Activated CD4-positive, alpha-beta T cell treated with anti-CD3 and anti-CD28 coated beads for 48 hours (primary cell): ENCODE data around the gene TMUB2.

ENCODE experiments used
- DNase-seq: peaks from one replicate; pipeline ENCODE4 v3.0.0-alpha.2; 2020

TMUB2 gene

DNA sequence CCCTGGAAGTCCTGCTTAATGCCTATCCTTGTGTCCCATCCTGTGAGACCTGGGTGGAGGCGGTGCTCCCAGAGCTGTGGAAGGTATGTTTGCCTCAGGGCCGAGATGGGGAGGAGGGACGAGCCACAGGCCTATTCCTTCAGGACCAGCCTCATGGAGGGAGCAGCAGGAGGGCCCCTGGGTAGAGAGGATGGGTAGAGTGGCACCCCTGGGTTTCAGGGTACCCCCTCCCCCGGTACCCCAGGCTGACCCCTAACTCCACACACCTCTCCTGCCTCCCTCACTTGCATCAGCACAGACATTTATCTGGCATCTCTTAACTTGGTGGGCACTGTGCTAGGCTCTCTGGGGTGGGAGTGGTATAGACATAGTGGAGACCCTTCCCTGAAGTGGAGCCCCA, 9.1 kb upstream of the TMUB2 start:
- no peak for DNase-seq

GRCh38 chr17:44178133-44178532, 8.6 kb upstream of the TMUB2 start:
- no peak for DNase-seq

GRCh38 chr17:44183024-44183423, 3.7 kb upstream of the TMUB2 start:
- no peak for DNase-seq

- DNase-seq: no peak
Observed at GRCh38 chr17:44184212-44184810, 2.5 kb upstream of the TMUB2 start.

GRCh38 chr17:44187131-44187899, 543 bp downstream of the TMUB2 start:
- no peak for DNase-seq

DNA sequence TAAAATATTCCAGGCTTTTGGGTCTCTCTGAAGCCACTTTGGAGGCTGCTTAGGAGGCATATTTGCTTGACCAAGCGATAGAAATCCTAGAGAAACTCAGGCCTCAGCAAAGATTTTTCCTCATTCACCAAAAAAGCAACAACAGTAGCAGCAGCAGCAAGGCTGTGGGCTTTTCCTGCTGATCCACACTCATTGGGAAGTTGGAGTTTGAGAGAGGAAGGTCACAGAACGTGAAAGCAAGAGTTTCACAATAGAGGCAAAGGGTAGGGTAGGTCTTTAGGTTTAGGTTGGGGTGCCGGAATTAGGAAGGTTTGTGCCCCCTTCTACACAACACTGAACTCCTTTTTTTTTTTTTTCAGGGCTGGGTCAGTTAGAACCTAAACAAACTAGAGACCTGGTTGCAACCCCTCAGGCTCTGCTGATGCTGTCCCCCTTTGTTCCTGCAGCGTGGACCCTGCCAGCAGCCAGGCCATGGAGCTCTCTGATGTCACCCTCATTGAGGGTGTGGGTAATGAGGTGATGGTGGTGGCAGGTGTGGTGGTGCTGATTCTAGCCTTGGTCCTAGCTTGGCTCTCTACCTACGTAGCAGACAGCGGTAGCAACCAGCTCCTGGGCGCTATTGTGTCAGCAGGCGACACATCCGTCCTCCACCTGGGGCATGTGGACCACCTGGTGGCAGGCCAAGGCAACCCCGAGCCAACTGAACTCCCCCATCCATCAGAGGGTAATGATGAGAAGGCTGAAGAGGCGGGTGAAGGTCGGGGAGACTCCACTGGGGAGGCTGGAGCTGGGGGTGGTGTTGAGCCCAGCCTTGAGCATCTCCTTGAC, 2.0 kb downstream of the TMUB2 start:
- no peak for DNase-seq

DNA sequence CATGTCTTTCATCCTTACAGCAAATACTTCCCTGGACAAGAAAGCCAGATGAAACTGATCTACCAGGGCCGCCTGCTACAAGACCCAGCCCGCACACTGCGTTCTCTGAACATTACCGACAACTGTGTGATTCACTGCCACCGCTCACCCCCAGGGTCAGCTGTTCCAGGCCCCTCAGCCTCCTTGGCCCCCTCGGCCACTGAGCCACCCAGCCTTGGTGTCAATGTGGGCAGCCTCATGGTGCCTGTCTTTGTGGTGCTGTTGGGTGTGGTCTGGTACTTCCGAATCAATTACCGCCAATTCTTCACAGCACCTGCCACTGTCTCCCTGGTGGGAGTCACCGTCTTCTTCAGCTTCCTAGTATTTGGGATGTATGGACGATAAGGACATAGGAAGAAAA, 3.7 kb downstream of the TMUB2 start:
- no peak for DNase-seq

GRCh38 chr17:44191369-44191768, 4.6 kb downstream of the TMUB2 start:
- DNase-seq: no peak

DNA sequence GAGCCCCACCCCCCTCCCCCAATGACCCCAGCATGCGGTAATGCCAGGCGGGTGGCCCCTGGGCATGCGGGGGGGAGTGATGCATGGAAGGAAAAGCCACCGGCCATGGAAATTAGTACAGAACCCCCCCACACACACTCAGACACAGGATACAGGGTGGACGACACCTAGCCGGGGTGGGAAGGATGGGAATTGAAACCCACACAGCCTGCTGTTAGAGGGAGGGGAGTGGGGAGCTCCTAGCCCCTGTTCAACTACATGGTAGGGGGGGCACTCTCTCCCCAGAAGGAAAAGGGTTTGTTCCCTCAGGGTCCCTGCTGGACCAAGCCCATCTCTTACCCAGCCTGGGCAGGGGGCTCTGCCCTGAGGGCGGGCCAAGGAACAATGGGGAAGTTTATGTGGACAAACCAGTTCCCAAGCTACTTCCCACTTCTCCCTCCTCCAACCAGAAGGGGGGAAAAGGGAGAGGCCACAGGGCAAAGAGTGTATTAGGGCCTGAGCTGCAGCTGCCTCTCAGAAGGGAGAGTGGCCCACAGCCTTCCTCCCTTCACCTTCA, 5.2 kb downstream of the TMUB2 start:
- DNase-seq: no peak

DNA sequence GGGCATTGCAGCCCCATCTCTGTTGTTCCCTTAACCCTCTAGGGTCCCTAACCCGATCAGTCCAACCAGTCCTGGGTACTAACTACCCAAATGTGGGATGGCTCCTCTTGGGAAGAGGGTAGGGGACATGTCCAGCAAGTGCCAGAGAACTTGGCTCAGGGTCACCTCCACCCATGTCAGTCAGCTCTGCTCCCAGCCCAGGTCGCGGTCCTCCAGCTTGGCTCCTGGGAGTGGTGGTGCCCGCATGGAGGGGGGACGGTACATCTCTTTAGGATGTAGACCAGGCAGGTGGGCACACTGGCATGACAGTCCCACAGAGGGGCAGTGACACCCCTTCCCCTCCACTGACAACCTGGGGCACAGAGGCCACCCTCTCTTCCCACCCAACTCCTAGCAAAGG, 6.0 kb downstream of the TMUB2 start:
- no peak for DNase-seq

DNA sequence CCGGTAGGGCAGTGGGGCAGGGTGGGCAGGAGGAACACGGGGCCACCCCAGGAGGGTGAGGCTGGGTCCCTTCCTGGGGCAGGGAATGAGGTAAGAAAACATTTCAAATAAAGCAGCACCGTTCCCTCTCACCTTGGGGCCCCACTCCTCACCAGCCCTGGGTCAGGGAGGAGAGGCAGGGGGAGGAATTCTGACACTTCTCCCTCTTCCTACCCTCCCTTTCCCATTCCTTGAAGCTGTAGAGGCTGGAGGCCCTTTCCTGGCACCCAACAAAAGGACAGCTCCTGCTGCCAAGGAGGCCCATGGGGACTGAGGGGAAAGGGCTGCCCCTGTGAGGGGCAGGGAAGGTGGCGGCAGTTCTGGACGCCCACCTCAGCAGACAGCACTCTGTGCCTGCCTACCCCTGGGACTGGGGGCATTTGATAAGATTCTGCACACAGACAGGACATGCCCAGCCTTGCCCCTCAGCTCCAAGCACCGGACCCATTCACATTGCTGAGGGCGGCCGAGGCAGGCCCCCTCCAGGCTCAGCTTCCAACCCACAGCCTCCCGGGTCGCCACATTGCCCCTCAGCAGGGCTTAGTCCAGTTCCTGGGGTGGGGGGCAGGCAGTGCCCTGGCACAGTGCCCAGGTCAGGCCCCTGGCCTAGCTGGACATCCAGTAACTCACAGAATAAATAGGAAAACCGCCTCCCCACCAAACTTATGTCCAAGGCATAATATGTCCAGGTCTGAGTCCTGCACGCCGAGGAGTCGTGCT, 6.7 kb downstream of the TMUB2 start:
- no peak for DNase-seq

DNA sequence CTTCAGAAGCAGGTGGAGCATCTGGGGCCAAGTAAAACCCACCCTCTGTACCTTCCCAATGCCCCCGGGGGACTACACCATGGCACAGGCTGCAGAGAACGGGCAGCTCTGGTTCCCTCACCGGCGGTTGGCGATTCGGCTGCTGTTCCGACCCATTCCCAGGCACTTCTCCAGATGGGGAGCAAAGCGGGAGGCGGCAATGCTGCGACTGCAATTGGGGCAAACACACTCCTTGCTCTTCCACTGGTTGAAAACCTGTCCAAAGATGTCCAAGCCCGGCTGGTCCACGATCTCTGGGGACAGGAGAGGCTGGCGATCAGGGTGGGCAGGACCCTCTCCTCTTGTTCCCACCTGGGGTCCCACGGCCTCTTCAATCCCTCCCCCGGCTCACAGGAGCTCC, 10.3 kb downstream of the TMUB2 start:
- no peak for DNase-seq

- peak; percentile 50 for DNase-seq
Observed at GRCh38 chr17:44197980-44198720, 11.4 kb downstream of the TMUB2 start.

- peak; percentile 61 for DNase-seq
Observed at GRCh38 chr17:44198721-44199552, 12.2 kb downstream of the TMUB2 start.

GRCh38 chr17:44199553-44200477, 13.0 kb downstream of the TMUB2 start, which contains the start of gene ATXN7L3:
ATXN7L3 (minus strand) TSS chr17:44199884; CDS start chr17:44198070, 1,814 bp downstream.
- peak; percentile 100 for DNase-seq

DNA sequence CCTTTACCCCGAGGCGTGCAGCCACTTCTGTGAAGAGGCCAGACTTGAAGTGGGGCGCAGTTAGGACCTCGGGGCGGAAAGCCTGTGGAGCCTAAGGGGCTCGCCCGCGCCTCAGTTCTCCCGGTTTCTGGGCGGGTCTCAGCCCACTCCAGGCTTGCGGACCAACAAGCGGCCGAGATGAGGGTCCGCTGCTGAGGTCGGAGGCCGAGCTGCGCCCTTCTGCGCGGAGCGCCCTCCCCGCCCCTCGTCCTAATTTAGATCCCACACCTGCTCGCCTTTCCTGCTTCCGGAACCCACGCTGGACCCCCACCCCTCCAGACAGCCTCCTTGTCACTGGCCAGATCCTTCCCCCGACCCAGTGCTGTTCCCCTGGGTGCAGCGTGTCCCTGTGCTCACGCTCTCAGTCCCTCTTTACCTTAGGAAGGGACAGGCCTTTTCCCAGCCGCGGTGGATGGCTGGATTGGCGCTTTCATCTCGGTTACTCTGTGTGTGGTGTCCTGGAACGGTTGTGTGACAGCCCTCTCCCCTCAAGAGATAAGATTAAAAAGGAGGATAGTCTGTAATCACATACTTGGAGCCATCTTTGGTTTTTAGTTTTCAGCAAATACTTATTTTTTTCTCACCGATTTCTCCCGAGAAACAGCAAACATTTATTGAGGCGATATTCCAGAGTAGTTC, 13.8 kb downstream of the TMUB2 start:
- DNase-seq: no peak

DNA sequence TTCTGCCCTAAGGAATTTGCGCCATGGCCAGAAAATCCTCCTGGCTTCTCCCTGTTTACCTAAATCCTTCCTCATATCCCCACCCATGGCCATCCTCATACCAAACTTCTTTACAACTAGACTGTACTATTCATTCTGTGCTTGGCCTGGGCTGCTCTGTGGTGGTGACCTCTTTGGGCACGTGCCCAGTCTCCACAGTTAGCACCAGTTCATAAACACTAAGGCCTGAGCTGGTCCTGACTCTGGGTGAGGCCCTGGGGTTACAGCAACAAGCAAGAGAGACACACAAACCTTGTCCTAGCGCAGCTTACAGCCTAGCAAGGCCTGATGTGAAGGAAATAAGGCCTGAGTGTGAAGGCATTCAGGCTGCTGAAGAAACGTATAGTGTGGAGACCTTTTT, 16.0 kb downstream of the TMUB2 start:
- no peak for DNase-seq

GRCh38 chr17:44203731-44204440, 17.1 kb downstream of the TMUB2 start:
- DNase-seq: peak; percentile 76
